ENCODE data around the gene RNF225. TPM values are rescaled to one million over a fixed set of nuclear protein-coding genes. Genes with fewer than 3 reads are reported as not detected.

Gene RNF225
- total and polyA plus RNA-seq, 10 of the 15 experiments (the other 5 are each of a cell fraction or from before 2014, with no cell fraction given) = 0.27 to 0.28 TPM; not detected in 8

DNA sequence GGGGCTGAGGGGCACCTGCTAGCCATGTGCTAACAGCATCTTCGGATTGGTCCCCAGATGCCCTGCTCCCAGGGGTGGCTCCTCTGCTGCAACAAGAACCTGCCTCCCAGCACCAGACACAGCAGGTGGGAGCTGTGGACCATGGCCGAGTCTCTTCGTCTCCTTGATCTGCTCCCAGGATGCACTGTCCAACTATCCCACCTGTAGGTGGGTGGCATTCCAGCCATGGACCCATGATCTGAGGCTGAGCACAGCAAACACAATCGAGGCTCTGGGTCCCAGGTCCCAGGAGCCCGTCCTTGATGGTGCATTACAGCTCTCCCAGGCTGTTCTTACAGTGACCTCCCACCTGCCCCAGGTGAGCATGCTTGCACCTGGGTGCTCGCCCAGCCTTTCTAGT, 16.2 kb upstream of the RNF225 start:
- SMC1A ChIA-PET (ENCODE audit: uncharacterized antibody, unreplicated experiment) = interaction anchor here (1.0 to 1.4 kb wide), 2 partner anchors 17 to 50 kb away, joined by 3 to 4 read pairs; partner anchors contain the start of gene ZNF497
- Histone ChIP-seq H3K4me1 (ENCODE audit: control insufficient read depth, insufficient read depth, low read length) (peaks cover 13% of the 10 kb centered on the region), H3K27me3 (replicated peaks in 1 of 2; ENCODE audit: control insufficient read depth in 2 of 2, insufficient read depth in 2 of 2, low read length in 1 of 2) (no peaks in the 10 kb centered on the region), H3K4me3 (peak overlapping the region; percentile 67; the same call in 1 of the 2 replicates), H3K79me2 (ENCODE audit: control insufficient read depth, insufficient read depth, low read length) (peaks cover 3% of the 10 kb centered on the region), H3K9ac (ENCODE audit: control insufficient read depth, insufficient read depth, low read length) (no peak overlapping the region), H3K36me3 (ENCODE audit: control insufficient read depth in 2 of 2, insufficient read depth in 2 of 2, low read length in 1 of 2) (no peaks in the 10 kb centered on the region), H2AFZ (ENCODE audit: control insufficient read depth, low read depth, low read length) (no peak overlapping the region), H3K4me2 (ENCODE audit: control insufficient read depth, insufficient read depth) (peak overlapping the region; percentile 99), H4K20me1 (ENCODE audit: control insufficient read depth, insufficient read depth) (no peaks in the 10 kb centered on the region), H3K27ac (ENCODE audit: control insufficient read depth, insufficient read depth) (no peak overlapping the region), H3K9me3 (replicated peaks; ENCODE audit: control insufficient read depth, insufficient read depth, low read length) (no peaks in the 10 kb centered on the region)
- RAD21 ChIA-PET (ENCODE audit: unreplicated experiment) = interaction anchor here (1.7 kb wide), 1 partner anchor 16 kb away, joined by 5 read pairs; no protein-coding TSS in a partner anchor
- no TSS peak for BruUV-seq (replicated peaks)
- CTCF ChIA-PET = interaction anchor here (0.9 to 1.5 kb wide), 2 partner anchors 16 to 141 kb away, joined by 3 to 8 read pairs; partner anchors contain the start of genes ZBTB45 and ZNF497
- in situ Hi-C loops (cut with MboI) = no loop called here
- no peak for TF ChIP-seq IRF3 (IDR thresholded peaks at IDR 0.05)
- TF ChIP-seq ETV6 (conservative IDR thresholded peaks at IDR 0.05 in 1 of 2, IDR thresholded peaks at IDR 0.05 in 1 of 2; ENCODE audit: borderline replicate concordance in 1 of 2, low read depth in 1 of 2) = no peak
- no peak for TF ChIP-seq CEBPB (IDR thresholded peaks at IDR 0.05; ENCODE audit: borderline replicate concordance in 1 of 2, low read depth in 2 of 2, low read length in 2 of 2)
- TF ChIP-seq RBBP5 (conservative IDR thresholded peaks at IDR 0.05) = no peak
- no peak for TF ChIP-seq HDAC2 (IDR thresholded peaks at IDR 0.05)
- no peak for TF ChIP-seq NFIC (IDR thresholded peaks at IDR 0.05; ENCODE audit: low read depth, low read length)
- no peak for TF ChIP-seq SREBF1 (IDR thresholded peaks at IDR 0.05; ENCODE audit: low read length)
- no peak for TF ChIP-seq RB1 (IDR thresholded peaks at IDR 0.05; ENCODE audit: borderline replicate concordance)
- TF ChIP-seq SRF (IDR thresholded peaks at IDR 0.05; ENCODE audit: low read depth in 2 of 2, low read length in 2 of 2) = no peak
- TF ChIP-seq YY1 (IDR thresholded peaks at IDR 0.05; ENCODE audit: low read depth, low read length) = no peak
- TF ChIP-seq PAX8 (IDR thresholded peaks at IDR 0.05) = no peak
- no peak for TF ChIP-seq NRF1 (conservative IDR thresholded peaks at IDR 0.05; ENCODE audit: low read depth, low read length)
- TF ChIP-seq TCF12 (IDR thresholded peaks at IDR 0.05; ENCODE audit: low read depth, low read length) = no peak
- TF ChIP-seq SIX5 (IDR thresholded peaks at IDR 0.05; ENCODE audit: low read depth, low read length, severe bottlenecking) = no peak
- POLR2A ChIA-PET = interaction anchor here (0.5 to 2.2 kb wide), 5 partner anchors 15 to 536 kb away, joined by 3 to 5 read pairs (median 3); partner anchors contain the start of gene ZNF497
- DNase-seq (ENCODE audit: low read depth, low spot score) (no peak), FAIRE-seq (no peak), ATAC-seq (no peak)
- 59% methylated on average over 6 of the region's 6 CpGs for WGBS (ENCODE audit: insufficient coverage, insufficient replicate concordance, low lambda C conversion rate, missing lambda C conversion rate)
- intact Hi-C loops (cut with micrococcal nuclease; ENCODE audit: unreplicated experiment) = no loop called here
